Prostate gland (tissue), 2 donors: ENCODE measurements around the gene SEPHS1. TPM values are rescaled to one million over a fixed set of nuclear protein-coding genes. Genes with fewer than 3 reads are reported as not detected.
"Not testable (repeated sequence)": the region's sequence is repeated elsewhere in the genome, so short reads cannot be mapped to it uniquely, and the experiment has no call there.

Source experiments
- DNase-seq: peaks from one replicate; pipeline ENCODE4 v3.0.0-alpha.2; 2019; ENCODE audit warnings: low spot score
- H3K27ac ChIP-seq, 2 donors: fragments of 200-600 bp; sonication (generic); 2 replicates each; pipeline ENCODE4 v1.5.1; 2017 to 2019
- H3K27me3 ChIP-seq: fragments of 200-600 bp; sonication (generic); replicated peaks from 2 replicates; pipeline ENCODE4 v1.5.1; 2019; ENCODE audit not compliant: insufficient read depth
- H3K36me3 ChIP-seq, 2 donors: fragments of 200-600 bp; sonication (generic); 1 replicate in 1 of 2; 2 replicates in 1 of 2; pipeline versions ENCODE4 v1.5.1 to v1.8.1; 2017 to 2019
- H3K4me1 ChIP-seq: fragments of 200-600 bp; sonication (generic); replicated peaks from 2 replicates; pipeline ENCODE4 v1.5.1; 2019
- H3K4me3 ChIP-seq, 2 donors: fragments of 200-600 bp; sonication (generic); 2 replicates each; pipeline ENCODE4 v1.5.1; 2017 to 2019
- H3K9me3 ChIP-seq: fragments of 200-600 bp; sonication (generic); 2 replicates; pipeline ENCODE4 v1.5.1; 2017
- POLR2A ChIP-seq: fragments of 450-650 bp; IDR thresholded peaks from one replicate; pipeline ENCODE4 v1.6.1; 2016; ENCODE audit warnings: antibody characterized with exemption, mild to moderate bottlenecking
- POLR2AphosphoS5 ChIP-seq: sonication (generic); formaldehyde crosslinking; IDR thresholded peaks from one replicate; pipeline ENCODE4 v1.6.1; 2017; ENCODE audit warnings: antibody characterized with exemption
- WGBS: methylation state at CpG from one replicate; pipeline ENCODE4 v1.1.5; 2018; 5-methylcytosine and 5-hydroxymethylcytosine counted together
- intact Hi-C: fragments of 100-400 bp; cut with DNase I; formaldehyde crosslinking; loops from one replicate; pipeline ENCODE4 v1.14.2; 2022
- total RNA-seq, 2 donors: library from RNA; depleted of rRNA; stranded (reverse); fragments of >200 nt; gene quantifications; one replicate each; pipeline ENCODE4 v1.1.0, GENCODE V29; 2016
- TF ChIP-seq, protein P1 (sequence below), 4 experiments: fragments of 200-600 bp in 2 of 4; fragments of 450-650 bp in 2 of 4; sonication (generic) in 2 of 4; IDR thresholded peaks; 1 replicate in 3 of 4; 2 replicates in 1 of 4; pipeline ENCODE4 v1.5.1; 2016 to 2019; ENCODE audit warnings: antibody characterized with exemption in 4 of 4, mild to moderate bottlenecking in 2 of 4, moderate library complexity in 2 of 4

Gene SEPHS1
- total RNA-seq, 2 donors from 2014 or later, result 41.1 to 60.9 TPM

DNA sequence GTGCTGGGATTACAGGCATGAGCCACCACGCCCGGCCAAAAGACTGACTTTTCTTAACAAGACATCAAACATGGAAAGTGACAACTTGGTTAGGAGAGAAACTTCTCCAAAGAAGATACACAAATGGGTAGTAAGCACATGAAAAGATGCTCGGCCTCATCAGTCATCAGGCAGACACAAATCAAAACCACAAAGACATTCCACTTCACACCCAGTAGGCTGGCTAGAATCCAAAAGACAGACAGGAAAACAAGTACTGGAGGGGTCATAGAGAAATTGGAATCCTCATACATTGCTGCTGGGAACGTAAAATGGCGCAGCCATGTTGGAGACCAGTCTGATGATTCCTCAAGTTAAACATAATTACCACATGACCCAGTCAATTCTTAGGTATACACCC is 16.4 kb downstream of the SEPHS1 start:
- H3K27ac ChIP-seq, result no peak overlapping the region
- no peaks in the 10 kb centered on the region for H3K4me1 ChIP-seq
- H3K4me3 ChIP-seq, result no peak overlapping the region
- no peaks in the 10 kb centered on the region for H3K27me3 ChIP-seq
- intact Hi-C loops, result no loop called here
- TF ChIP-seq, protein P1, sequence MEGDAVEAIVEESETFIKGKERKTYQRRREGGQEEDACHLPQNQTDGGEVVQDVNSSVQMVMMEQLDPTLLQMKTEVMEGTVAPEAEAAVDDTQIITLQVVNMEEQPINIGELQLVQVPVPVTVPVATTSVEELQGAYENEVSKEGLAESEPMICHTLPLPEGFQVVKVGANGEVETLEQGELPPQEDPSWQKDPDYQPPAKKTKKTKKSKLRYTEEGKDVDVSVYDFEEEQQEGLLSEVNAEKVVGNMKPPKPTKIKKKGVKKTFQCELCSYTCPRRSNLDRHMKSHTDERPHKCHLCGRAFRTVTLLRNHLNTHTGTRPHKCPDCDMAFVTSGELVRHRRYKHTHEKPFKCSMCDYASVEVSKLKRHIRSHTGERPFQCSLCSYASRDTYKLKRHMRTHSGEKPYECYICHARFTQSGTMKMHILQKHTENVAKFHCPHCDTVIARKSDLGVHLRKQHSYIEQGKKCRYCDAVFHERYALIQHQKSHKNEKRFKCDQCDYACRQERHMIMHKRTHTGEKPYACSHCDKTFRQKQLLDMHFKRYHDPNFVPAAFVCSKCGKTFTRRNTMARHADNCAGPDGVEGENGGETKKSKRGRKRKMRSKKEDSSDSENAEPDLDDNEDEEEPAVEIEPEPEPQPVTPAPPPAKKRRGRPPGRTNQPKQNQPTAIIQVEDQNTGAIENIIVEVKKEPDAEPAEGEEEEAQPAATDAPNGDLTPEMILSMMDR (IDR thresholded peaks at IDR 0.05), result no peak
- no peak for TF ChIP-seq POLR2AphosphoS5
- no peak for TF ChIP-seq POLR2A
- WGBS, result 90% methylated on average over 5 of the region's 5 CpGs
- DNase-seq, result no peak
- no peaks in the 10 kb centered on the region for H3K36me3 ChIP-seq
- H3K9me3 ChIP-seq, result no peaks in the 10 kb centered on the region

GRCh38 chr10:13330980-13331379 is 17.1 kb downstream of the SEPHS1 start:
- WGBS, result 98% methylated on average over 8 of the region's 8 CpGs
- intact Hi-C loops, H3K36me3 ChIP-seq: not testable (repeated sequence)

GRCh38 chr10:13329565-13329964 is 18.5 kb downstream of the SEPHS1 start:
- Histone ChIP-seq H3K36me3 (no peaks in the 10 kb centered on the region), H3K4me3 (no peak overlapping the region), H3K9me3 (no peaks in the 10 kb centered on the region), H3K27ac (no peak overlapping the region), H3K27me3 (no peaks in the 10 kb centered on the region), H3K4me1 (no peaks in the 10 kb centered on the region)
- 94% methylated on average over 3 of the region's 3 CpGs for WGBS
- intact Hi-C loops, result no loop called here
- TF ChIP-seq, protein P1 (IDR thresholded peaks at IDR 0.05), result no peak
- TF ChIP-seq POLR2A (no peak), POLR2AphosphoS5 (no peak)
- DNase-seq, result no peak

More at GRCh38 chr10:13330980-13331379, 17.1 kb downstream of the SEPHS1 start:
- not testable (repeated sequence) for H3K4me1 ChIP-seq, DNase-seq, H3K9me3 ChIP-seq, H3K27me3 ChIP-seq, H3K27ac ChIP-seq, H3K4me3 ChIP-seq

- WGBS, result 94% methylated on average over 10 of the region's 10 CpGs
- intact Hi-C loops, result no loop called here
- H3K36me3 ChIP-seq, result no peaks in the 10 kb centered on the region
Measured at GRCh38 chr10:13328613-13329012, 19.5 kb downstream of the SEPHS1 start.

GRCh38 chr10:13328126-13328525 is 20.0 kb downstream of the SEPHS1 start:
- TF ChIP-seq POLR2A (no peak), POLR2AphosphoS5 (no peak)
- TF ChIP-seq, protein P1 (IDR thresholded peaks at IDR 0.05), result no peak
- Histone ChIP-seq H3K27ac (peak overlapping the region in 1 of 2 donors; percentile 32), H3K36me3 (no peaks in the 10 kb centered on the region), H3K4me3 (no peak overlapping the region), H3K9me3 (no peaks in the 10 kb centered on the region), H3K27me3 (no peaks in the 10 kb centered on the region), H3K4me1 (no peaks in the 10 kb centered on the region)
- DNase-seq, result no peak
- WGBS, result 94% methylated on average over 5 of the region's 5 CpGs
- intact Hi-C loops, result no loop called here

More at GRCh38 chr10:13328613-13329012, 19.5 kb downstream of the SEPHS1 start:
- no peak for DNase-seq
- Histone ChIP-seq H3K4me3 (no peak overlapping the region), H3K4me1 (no peaks in the 10 kb centered on the region), H3K27ac (no peak overlapping the region), H3K27me3 (no peaks in the 10 kb centered on the region), H3K9me3 (no peaks in the 10 kb centered on the region)
- TF ChIP-seq, protein P1 (IDR thresholded peaks at IDR 0.05), result no peak
- TF ChIP-seq POLR2AphosphoS5, result no peak
- no peak for TF ChIP-seq POLR2A
